ELF-1 (cell line): ENCODE data around the gene KRTAP5-1.
"Not testable (repeated sequence)": the region's sequence is repeated elsewhere in the genome, so short reads cannot be mapped to it uniquely, and the experiment has no call there.

ENCODE experiments used
- DNase-seq: peaks from one replicate; pipeline ENCODE4 v3.0.0-alpha.2; 2016; ENCODE audit warnings: low read depth, low spot score

The KRTAP5-1 gene, protein sequence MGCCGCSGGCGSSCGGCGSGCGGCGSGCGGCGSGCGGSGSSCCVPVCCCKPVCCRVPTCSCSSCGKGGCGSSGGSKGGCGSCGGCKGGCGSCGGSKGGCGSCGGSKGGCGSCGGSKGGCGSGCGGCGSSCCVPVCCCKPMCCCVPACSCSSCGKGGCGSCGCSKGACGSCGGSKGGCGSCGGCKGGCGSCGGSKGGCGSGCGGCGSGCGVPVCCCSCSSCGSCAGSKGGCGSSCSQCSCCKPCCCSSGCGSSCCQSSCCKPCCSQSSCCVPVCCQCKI

DNA sequence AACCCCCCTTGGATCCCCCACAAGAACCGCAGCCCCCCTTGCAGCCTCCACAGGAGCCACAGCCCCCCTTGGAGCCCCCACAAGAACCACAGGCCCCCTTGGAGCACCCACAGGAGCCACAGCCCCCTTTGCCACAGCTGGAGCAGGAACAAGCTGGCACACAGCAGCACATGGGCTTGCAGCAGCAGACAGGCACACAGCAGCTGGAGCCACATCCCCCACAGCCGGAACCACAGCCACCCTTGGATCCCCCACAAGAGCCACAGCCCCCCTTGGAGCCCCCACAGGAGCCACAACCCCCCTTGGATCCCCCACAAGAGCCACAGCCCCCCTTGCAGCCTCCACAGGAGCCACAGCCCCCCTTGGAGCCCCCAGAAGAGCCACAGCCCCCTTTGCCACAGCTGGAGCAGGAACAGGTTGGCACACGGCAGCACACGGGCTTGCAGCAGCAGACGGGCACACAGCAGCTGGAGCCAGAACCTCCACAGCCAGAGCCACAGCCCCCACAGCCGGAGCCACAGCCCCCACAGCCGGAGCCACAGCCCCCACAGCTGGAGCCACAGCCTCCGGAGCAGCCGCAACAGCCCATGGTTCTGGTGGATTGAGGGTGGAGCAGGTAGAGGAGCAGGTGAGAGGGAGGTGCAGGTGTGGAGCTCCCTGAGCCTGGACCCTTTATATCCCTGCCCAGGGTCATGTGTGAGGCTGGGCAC is at the start of gene KRTAP5-1:
Gene KRTAP5-1 (minus strand): TSS at position 623 of the 710 bp plus-strand sequence. CDS start 34 bp downstream, at position 589.
- not testable (repeated sequence) for DNase-seq

DNA sequence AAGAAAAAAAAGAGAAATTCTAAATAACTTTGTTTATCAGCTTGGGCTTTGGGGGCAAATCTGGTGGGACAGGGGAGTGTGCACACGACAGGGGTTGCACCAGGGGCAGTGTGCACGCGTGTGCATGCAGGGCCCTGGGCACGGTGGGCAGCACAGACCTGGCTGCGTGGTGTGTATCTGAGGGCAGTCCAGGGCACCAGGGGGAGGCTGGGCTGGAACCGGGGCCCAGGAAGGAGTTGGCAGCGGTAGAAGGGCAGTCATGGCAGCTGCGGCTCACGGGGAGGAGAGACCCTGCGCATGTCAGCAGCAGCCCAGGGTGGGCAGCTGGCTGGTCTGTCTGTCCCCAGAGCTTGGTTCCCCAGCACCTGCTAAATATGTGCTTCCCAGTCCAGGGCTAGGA is 48.8 kb upstream of the KRTAP5-1 start:
- DNase-seq = no peak

DNA sequence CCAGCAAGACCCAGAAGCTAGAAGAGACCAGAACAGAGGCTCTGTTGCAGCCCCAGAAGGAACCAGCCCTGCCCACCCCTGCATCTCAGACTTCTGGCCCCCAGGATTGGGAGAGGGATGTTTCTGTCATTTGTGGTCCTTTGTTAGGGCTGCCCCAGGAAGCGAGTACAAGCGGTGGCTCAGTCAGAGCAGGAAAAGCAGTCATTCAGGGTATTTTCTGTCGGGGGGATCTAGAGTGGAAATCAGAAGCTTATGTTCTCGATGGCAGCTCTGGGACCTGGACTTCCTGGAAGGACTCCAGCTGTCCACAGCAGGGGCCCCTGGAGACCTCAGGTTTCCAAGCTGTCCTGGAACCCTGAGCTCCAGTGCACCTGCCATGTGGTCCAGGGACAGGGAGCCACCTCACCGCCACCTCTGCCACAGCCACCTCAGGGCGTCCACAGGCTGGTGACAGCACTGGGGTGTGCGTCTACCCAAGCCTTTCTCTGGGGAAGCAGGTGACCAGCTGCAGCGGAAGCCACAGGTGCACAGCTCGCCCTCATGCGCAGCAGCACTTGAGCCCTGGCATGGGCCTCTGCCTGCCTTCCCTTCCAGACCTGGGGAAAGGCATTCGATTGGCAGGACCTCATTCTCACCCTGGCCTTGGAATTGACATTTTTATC is 47.1 kb upstream of the KRTAP5-1 start:
- DNase-seq = no peak

DNA sequence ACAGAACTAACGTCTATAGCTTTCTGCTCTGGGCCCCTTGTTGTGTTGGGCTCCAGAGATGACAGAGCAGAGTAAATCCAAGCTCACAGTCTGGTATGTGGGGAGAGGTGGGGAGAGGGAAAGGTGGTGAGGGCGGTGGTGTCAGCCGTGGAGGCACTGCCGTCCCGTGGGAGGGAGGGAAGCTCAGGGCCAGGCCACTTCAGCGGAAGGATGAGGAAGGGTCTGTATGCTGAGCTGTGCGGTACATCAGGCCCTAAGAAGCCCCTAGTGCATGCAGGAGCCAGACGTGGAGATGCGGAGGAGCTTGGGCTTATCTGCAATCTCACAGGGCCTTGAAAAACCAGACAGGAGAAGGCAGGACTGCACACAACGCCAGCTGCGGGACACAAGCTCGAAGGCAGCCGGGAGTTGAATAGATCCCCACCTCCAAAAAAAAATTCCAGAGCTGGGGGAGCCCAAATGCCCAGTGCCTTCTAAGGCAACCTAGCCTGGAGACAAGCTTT is 46.0 kb upstream of the KRTAP5-1 start:
- no peak for DNase-seq

DNA sequence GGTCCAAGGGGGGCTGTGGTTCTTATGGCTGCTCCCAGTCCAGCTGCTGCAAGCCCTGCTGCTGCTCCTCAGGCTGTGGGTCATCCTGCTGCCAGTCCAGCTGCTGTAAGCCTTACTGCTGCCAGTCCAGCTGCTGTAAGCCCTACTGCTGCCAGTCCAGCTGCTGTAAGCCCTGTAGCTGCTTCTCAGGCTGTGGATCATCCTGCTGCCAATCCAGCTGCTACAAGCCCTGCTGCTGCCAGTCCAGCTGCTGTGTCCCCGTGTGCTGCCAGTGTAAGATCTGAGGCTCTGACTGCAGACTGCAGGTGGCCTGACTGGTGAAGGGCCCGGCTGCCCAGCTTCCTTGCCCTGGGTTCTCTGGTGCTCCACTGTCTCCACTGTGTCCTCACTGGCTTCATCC is 45.2 kb upstream of the KRTAP5-1 start:
- no peak for DNase-seq

DNA sequence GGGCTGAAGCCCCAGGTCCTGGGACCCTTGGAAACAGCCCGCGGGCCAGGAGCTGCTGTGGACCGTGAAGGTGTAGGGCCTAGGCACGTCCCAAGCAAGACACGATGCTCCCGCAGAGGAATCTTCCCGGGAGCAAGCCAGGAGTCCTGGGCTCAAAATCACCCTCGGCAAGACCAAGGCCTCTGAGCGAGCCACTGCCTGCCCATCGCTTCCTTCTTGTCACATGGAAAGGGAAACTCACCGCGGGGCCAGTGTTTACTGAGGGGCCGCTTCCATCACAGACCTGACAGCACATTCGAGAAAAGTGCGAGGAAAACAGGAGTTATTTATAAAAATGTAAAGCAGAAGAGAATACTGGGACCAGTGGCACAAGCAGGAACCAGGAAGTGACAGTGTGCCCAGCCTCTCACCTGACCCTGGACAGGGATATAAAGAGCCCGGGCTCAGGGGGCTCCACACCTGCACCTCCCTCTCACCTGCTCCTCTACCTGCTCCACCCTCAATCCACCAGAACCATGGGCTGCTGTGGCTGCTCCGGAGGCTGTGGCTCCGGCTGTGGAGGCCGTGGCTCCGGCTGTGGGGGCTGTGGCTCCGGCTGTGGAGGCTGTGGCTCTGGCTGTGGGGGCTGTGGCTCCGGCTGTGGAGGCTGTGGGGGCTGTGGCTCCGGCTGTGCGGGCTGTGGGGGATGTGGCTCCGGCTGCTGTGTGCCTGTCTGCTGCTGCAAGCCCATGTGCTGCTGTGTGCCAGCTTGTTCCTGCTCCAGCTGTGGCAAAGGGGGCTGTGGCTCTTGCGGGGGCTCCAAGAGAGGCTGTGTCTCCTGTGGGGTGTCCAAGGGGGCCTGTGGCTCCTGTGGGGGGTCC is 44.5 kb upstream of the KRTAP5-1 start, which contains the start of gene KRTAP5-5:
Gene KRTAP5-5 (plus strand): TSS at position 450 of the 860 bp plus-strand sequence. CDS start 66 bp downstream, at position 516.
- DNase-seq = no peak

DNA sequence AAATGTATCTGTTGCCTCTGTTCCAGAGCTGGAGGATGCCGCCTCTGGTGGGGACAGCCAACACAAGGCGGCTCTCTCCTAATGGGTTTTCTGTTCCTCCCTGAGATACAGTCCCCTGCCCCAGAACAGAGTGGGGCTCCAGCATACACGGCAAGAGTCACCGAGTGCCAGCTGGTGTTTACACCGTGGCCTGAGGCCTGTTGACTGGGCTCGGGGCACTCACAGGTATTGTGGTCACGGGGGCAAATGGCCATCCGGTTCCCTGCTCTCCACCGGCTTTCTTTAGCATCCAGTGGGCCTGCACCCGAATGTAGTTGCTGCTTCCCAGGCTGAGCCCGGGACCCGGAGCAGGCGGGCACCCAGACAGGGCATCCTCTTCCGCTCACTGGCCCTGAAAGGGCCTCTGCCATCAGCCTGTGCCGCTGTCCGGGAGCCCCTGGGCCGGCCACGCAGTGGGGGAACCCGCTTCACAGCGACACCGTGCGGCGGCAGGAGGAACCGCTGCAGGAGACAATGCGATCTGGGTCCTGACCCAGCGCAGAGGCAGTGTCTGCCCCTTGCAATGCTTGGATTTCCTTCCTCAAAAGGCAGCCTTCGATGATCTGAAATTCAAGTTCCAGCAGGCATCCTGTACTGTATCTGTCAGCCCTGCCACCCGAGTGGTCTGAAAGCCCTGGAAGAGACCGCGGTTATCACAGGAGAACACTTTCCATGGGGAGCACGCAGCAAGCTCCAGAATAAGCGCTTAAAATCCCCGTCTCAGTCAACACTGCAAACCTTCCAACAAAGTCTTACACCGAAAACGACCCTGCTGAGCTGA is 43.6 kb upstream of the KRTAP5-1 start:
- DNase-seq = peak; percentile 78

DNA sequence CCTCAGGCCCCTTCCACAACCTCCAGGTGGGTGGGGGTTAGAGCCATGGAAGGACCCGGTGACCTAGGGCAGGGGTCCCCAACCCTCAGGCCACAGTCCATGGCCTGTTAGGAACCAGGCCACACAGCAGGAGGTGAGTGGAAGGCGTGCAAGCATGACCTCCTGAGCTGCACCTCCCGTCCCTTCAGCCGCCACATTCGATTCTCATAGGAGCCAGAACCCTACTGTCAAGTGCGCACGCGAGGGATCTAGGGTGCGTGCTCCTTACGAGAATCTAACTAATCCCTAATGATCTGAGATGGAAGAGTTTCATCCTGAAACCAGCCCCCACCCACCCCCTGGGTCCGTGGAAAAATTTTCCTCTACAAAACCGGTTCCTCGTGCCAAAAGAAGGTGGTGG is 40.5 kb upstream of the KRTAP5-1 start:
- no peak for DNase-seq

DNA sequence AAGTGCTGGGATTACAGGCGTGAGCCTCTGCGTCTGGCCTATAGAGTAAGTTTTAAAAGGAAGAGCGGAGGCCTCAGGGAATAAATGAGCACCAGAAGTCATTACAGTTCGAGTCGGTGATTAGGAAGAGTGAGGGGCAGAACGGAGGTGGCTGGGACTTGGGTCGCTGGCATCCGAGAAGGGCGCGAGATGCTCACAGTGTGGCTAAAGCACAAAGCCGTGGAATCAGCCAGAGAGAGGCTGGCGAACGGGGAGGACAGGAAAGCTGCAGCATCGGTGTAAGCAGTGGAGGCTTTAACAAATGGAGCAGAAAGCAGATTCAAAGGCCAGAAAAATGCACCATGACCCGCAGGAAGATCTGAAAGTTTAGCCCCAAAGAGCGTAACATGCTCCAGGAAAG is 39.5 kb upstream of the KRTAP5-1 start:
- no peak for DNase-seq

DNA sequence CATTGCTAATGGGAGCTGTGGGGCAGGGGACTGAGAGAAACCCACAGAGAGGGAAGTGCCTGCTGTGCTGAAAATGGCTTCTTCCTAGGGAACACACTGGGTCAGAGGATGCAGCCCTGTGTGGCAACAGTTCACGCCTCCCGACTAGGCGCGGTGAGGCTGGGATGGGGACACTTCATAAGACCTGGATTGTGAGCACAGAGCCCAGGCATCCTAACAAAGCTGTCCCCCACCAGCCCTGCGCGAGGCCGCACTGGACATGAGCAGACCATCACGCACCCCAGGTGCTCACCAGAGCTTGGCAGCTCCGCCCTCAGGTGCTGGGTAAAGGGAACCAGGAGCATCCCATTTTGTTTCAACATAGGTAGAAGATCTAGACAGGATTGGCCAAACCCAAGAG is 38.6 kb upstream of the KRTAP5-1 start:
- no peak for DNase-seq

DNA sequence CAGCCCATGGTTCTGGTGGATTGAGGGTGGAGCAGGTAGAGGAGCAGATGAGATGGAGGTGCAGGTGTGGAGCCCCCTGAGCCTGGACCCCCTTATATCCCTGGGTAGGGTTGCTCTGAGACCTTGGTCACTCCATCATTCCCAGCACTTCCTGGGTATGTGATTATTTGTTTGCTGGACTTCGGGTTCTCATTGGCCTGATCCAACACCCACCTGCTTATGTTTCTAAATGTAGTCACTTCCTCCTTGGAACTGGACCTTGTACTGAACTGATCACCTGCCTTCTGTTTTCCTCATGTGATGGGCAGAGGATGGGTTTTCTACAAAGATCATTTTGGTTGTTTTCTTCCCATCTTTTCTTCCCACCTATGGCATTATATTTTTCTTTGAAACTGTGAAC is 37.0 kb upstream of the KRTAP5-1 start, which contains the start of gene KRTAP5-4:
Gene KRTAP5-4 (minus strand): TSS at position 53 of the 400 bp plus-strand sequence. CDS start 45 bp downstream, at position 8.
- DNase-seq = no peak

DNA sequence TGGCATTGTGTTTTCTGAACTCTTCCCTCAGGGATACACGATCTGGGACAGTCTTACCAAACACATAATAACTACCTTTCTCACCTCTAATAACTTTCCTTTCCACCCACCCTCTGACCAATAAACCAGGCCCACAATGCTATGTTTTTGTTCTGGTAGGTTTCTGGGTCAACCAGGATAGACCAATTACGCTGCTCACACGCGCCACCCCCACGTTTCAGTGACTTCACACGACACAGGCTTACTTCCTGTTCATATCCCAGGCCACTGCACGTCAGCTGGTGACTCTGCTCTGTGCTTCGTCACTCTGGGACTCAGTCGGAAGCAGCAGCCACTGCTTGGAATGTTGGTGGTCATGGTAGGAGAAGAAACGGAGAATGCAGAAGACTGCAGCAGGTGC is 34.4 kb upstream of the KRTAP5-1 start:
- no peak for DNase-seq

DNA sequence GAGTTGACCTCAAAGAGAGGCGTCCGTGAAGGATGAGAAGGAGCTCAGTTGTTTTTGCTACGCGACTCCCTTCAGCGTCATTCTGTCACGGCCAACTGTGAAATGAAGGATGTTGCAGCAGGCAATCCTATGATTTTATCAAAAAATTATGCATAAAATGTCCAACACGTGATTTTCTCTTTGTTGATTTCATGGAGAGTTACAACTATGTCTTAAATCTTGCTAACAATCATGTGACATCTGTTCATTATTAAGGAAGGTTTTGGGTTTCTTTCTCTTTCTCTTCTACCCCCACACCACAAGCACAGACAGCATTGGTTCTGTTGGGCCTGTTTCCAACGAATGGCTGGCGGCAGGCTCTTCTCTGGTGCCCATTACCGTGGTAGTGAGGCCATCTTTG is 33.1 kb upstream of the KRTAP5-1 start:
- no peak for DNase-seq

DNA sequence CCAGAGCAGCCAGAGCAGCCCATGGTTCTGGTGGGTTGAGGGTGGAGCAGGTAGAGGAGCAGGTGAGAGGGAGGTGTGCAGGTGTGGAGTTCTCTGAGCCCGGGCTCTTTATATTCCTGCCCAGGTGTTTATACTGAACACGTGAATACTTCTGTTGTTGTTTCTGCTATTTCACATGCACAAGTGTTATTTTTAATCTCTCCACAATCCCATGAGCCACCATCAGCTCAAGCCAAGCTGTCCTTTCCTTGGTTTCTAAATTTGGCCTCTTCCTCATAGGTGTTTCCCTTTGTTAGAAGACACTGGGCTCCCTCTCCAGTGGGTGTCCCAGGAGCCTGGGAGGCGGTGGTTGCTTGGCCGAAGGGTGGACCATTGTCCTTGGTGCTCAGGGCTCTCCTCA is 23.3 kb upstream of the KRTAP5-1 start, which contains the start of gene KRTAP5-3:
Gene KRTAP5-3 (minus strand): TSS at position 101 of the 400 bp plus-strand sequence. CDS start 78 bp downstream, at position 23.
- no peak for DNase-seq

DNA sequence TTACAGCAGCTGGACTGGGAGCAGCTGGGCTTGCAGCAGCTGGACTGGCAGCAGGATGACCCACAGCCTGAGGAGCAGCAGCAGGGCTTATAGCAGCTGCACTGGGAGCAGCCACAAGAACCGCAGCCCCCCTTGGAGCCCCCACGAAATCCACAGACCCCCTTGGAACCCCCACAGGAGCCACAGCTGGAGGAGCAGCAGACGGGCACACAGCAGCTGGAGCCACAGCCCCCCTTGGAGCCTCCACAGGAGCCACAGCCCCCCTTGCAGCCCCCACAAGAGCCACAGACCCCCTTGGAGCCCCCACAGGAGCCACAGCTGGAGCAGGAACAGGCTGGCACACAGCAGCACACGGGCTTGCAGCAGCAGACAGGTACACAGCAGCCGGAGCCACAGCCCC is 22.8 kb upstream of the KRTAP5-1 start:
- DNase-seq = not testable (repeated sequence)

DNA sequence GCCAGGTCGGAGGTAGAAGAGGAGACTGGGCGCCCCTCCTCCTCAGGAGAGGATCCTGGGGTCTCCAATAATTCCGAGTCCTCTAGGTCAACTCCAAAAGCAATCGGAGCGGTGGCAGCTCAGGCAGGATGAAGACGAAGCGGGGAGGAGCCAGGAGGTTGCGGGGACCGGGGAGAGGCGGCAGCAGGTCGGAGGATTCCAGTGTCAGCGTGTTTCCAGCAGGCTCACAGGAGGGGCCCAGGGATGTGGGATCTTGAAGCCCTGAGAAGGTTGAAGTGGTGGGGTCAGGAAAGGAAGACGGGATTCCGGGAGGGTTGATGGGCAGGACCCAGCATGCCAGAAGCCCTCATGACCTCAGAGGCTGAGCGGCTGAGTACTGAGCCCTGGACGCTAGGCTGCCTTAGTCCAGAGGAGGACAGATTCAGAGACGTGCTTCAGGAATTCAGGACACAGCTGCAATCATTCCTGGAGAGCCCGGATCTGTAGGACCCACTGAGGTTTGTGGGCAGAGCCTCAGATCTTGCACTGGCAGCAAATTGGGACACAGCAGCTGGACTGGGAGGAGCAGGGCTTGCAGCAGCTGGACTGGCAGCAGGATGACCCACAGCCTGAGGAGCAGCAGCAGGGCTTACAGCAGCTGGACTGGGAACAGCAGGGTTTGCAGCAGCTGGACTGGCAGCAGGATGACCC is 22.2 kb upstream of the KRTAP5-1 start:
- peak; percentile 48 for DNase-seq

DNA sequence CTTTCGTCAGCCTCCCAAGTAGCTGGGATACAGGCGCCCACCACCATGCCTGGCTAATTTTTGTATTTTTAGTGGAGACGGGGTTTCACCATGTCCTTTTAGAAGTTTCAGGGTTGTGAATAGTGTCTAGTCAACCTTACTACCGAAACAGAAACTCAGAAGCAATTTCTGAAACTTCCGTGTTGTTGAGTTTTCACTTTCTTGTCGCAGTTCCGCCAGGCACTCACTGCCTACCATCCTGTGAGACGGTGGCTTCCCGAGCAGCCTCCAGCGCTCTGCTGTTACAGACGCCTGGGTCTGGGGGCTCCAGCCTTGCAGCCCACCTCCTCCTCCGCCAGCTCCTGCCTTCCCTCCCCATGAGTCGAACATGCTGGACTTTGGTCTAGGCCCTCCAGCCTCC is 20.8 kb upstream of the KRTAP5-1 start:
- DNase-seq = not testable (repeated sequence)

DNA sequence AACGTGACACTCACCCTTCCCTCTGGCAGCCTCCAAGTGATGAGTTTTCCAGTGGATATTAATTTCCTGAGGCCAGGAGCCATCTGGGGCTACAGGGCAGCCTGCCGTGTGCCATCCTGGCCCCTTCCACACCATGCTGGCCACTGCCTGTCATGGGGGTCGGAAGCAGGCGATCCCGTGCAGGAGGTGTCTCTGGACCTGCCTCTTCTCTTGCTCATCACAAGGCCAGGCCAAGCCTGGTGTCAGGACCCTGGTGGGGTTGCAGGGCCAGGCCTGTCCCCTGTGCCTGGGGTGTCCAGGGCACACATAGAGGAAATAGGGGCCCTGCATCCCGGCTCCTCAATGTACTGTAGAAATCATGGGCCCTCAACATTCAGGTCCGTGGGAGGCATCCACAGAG is 19.6 kb upstream of the KRTAP5-1 start:
- no peak for DNase-seq

DNA sequence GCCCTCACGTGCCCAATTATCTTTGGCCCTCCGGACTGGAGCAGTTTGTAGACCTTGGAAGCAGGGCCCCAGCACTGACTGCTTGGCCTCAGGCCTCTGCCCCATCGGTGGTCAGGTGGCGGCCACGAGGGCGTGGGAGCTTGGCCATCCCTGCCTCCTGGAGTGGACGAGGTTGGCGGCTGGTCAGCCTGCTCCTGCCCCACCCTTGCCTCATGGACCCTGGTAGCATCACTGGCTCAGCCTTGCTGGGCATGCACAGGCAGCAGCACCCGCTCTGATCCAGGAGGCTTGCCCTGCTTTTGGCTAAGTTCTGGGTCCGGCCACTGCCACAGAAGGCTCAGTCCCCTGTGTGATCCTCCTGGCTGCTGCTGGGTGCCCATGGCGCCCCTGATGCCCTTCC is 19.1 kb upstream of the KRTAP5-1 start:
- DNase-seq = no peak

DNA sequence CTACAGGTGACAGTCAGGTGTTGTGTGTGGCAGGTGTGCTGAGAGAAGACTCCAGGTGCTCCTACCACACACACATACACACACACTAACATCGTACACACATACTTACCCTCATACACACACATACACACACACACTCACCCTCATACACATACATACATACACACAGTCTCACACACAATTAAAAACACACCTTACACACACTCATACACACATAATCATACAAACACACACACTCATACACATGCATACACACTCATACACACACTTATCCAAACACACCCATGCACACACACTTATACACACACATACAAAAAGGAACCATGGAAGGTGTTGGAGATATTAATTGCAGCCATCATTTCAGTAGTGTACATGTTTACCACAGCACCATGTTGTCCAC is 18.5 kb upstream of the KRTAP5-1 start:
- no peak for DNase-seq
